ENCODE data around the gene KLHL41. TPM values are rescaled to one million over a fixed set of nuclear protein-coding genes. Genes with fewer than 3 reads are reported as not detected.
"Not testable (repeated sequence)": the region's sequence is repeated elsewhere in the genome, so short reads cannot be mapped to it uniquely, and the experiment has no call there.

KLHL41 gene
- total RNA-seq, 2 donors from 2014 or later = 44.0 to 122 TPM

- H3K4me3 ChIP-seq = no peak overlapping the region
- no peak for TF ChIP-seq CTCF (IDR thresholded peaks at IDR 0.05)
- H3K4me1 ChIP-seq = no peaks in the 10 kb centered on the region
- H3K27me3 ChIP-seq = no peaks in the 10 kb centered on the region
- no peaks in the 10 kb centered on the region for H3K9me3 ChIP-seq
- H3K27ac ChIP-seq = no peak overlapping the region
- H3K36me3 ChIP-seq = peaks cover 27% of the 10 kb centered on the region
- DNase-seq (ENCODE audit: low spot score) = no peak
Observed at GRCh38 chr2:169520896-169521295, 11.4 kb downstream of the KLHL41 start.

GRCh38 chr2:169523681-169524080, 14.2 kb downstream of the KLHL41 start:
- peaks cover 35% of the 10 kb centered on the region for H3K36me3 ChIP-seq
- H3K9me3 ChIP-seq = no peaks in the 10 kb centered on the region
- H3K27ac ChIP-seq = no peak overlapping the region
- no peaks in the 10 kb centered on the region for H3K4me1 ChIP-seq
- no peak for TF ChIP-seq CTCF (IDR thresholded peaks at IDR 0.05)
- no peak for DNase-seq (ENCODE audit: low spot score)
- H3K27me3 ChIP-seq = no peaks in the 10 kb centered on the region
- H3K4me3 ChIP-seq = no peak overlapping the region

- no peak overlapping the region for H3K4me3 ChIP-seq
- no peak overlapping the region for H3K27ac ChIP-seq
- no peaks in the 10 kb centered on the region for H3K4me1 ChIP-seq
- H3K27me3 ChIP-seq = no peaks in the 10 kb centered on the region
- peaks cover 42% of the 10 kb centered on the region for H3K36me3 ChIP-seq
- TF ChIP-seq CTCF (IDR thresholded peaks at IDR 0.05) = no peak
- DNase-seq (ENCODE audit: low spot score) = no peak
- no peaks in the 10 kb centered on the region for H3K9me3 ChIP-seq
Observed at GRCh38 chr2:169525434-169525833, 15.9 kb downstream of the KLHL41 start.

- no peak overlapping the region for H3K27ac ChIP-seq
- no peaks in the 10 kb centered on the region for H3K9me3 ChIP-seq
- H3K36me3 ChIP-seq = peaks cover 36% of the 10 kb centered on the region
- no peak overlapping the region for H3K4me3 ChIP-seq
- no peaks in the 10 kb centered on the region for H3K27me3 ChIP-seq
- no peak for DNase-seq (ENCODE audit: low spot score)
- no peak for TF ChIP-seq CTCF (IDR thresholded peaks at IDR 0.05)
- no peaks in the 10 kb centered on the region for H3K4me1 ChIP-seq
Observed at GRCh38 chr2:169526451-169526850, 16.9 kb downstream of the KLHL41 start.

GRCh38 chr2:169528271-169528701, 18.8 kb downstream of the KLHL41 start:
- Histone ChIP-seq H3K4me1 (no peaks in the 10 kb centered on the region), H3K9me3 (no peaks in the 10 kb centered on the region), H3K4me3 (no peak overlapping the region), H3K36me3 (peaks cover 31% of the 10 kb centered on the region), H3K27me3 (no peaks in the 10 kb centered on the region), H3K27ac (no peak overlapping the region)
- peak; percentile 73 for DNase-seq (ENCODE audit: low spot score)
- peak; percentile 50 to 86 for TF ChIP-seq CTCF (IDR thresholded peaks at IDR 0.05)

GRCh38 chr2:169539460-169539859, 30.0 kb downstream of the KLHL41 start:
- not testable (repeated sequence) for H3K4me3 ChIP-seq; DNase-seq (ENCODE audit: low spot score); H3K4me1 ChIP-seq; H3K27ac ChIP-seq; H3K9me3 ChIP-seq; H3K27me3 ChIP-seq
- H3K36me3 ChIP-seq = peaks cover 12% of the 10 kb centered on the region

Data from right atrium auricular region (tissue), 2 donors.